Islet of Langerhans (tissue), 1 donor: Measurements from ENCODE around the gene PLA2G7.
"Not testable (repeated sequence)": the region's sequence is repeated elsewhere in the genome, so short reads cannot be mapped to it uniquely, and the experiment has no call there.

Source experiments
- FAIRE-seq: peaks from one replicate; lab custom pipeline; 2011; peaks lifted over from hg19 to GRCh38; lab: Jason Lieb, UNC

Gene PLA2G7

DNA sequence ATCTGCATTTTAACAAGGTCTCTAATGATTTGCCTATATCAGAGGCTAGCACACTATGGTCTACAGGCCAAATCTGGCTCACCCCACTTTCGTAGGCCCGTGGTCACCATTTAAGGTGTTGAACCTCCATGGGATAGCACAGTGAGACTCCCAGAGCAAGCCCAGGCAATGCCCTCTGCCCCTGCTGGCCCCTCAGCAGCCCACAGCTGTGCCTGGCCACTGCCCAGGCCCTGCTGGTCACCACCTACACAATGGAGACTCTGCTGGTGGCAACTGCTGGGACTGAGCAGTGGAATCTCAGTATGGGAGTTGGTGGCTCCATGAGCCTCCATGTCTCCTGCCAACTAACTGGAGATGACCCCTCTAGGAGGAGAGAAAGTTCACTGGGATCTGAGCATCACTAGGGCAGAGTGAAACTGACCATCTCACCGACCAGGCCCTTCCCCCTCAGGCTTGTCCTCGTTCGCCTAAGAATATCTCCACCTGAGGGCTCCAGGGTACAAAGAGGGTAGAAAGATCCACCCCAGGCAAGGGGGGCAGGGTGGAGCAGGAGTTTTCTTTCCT lies 13.8 kb upstream of the PLA2G7 start:
- no peak for FAIRE-seq

DNA sequence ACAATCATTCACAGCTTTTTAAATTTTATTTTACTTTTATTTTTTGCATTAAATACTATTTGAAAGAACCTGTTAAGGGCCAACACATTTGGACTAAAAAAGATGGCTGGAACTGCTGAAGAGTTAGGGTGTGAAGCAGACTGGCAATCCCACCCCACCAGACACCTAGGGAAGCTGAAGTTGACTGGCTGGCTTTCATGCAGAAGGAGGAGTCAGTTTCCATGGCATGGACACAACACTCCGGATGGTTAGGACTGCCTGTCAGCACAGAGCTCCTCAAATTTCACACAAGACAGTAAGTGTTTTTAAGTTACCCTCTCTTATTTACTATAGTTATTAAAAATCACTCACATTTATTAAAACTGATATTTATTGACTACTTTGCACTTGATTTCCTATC lies 11.5 kb upstream of the PLA2G7 start, which contains the start of gene ANKRD66:
Gene ANKRD66, plus strand, starts transcription at position 238 of the 400 bp plus-strand sequence. CDS start 5,016 bp downstream, outside the sequence.
- no peak for FAIRE-seq

DNA sequence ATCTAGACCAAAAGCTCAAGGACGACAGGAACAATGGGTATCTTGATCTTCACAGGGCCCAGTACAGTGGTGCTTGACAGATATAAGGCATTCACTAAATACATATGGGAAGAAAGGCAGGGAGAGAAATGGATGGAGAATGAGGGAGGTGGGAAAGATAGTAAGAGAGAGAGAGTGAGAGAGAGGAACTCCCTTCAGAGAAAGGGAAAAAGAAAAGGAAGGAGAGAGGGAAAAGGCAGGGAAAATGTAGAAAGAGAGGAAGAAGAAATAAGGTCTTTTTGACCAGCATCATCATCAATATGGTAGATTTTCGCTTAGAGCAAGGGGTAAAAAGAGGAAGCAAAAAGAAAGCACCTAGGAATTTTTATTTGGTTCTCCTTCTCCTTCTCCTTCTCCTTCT lies 10.8 kb upstream of the PLA2G7 start:
- FAIRE-seq, result no peak

- FAIRE-seq, result not testable (repeated sequence)
Observed at GRCh38 chr6:46744159-46744725, 9.1 kb upstream of the PLA2G7 start.

- FAIRE-seq, result no peak
Observed at GRCh38 chr6:46743425-46744158, 8.4 kb upstream of the PLA2G7 start.

- no peak for FAIRE-seq
Observed at GRCh38 chr6:46741910-46742309, 6.7 kb upstream of the PLA2G7 start.

DNA sequence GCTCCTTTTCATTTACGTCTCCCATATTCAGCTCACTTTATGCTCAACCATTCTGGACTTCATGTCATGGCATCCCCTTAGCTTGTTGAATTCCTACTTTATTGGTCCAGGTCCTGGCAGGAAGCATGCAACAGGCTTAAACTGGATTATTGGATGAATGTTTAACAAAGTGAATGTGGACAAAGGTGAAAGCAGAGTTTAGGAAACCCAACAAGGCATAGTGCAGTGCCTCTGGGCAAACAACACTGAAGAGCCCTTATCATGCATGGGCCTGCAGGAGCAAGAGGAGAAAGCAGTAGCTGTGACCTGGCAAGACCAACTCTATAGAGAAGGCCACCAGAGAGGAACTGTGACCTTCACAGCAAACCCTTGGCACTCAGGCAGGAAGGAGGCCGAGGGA lies 6.3 kb upstream of the PLA2G7 start:
- FAIRE-seq, result no peak

DNA sequence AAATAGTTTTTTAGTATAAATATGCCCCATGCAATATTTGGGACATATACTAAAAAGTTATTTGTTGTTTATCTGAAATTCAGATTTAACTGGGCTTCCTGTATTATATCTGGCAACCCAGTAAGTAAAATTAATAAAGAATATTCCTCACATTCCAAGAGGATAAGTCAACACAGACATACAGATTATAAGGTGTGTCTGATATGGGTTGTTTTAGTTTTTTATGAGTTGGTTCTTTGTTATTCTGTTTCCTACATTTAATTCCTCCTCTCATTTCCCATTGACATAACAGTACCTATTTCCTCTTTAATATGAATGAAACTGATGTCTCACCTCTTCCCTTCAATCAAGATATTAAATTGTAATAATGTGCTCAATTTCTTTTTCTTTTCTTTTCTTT lies 1.7 kb upstream of the PLA2G7 start:
- no peak for FAIRE-seq

- no peak for FAIRE-seq
Observed at GRCh38 chr6:46735720-46736031, 501 bp upstream of the PLA2G7 start.

GRCh38 chr6:46733341-46733801 lies 1.8 kb downstream of the PLA2G7 start:
- FAIRE-seq, result no peak

DNA sequence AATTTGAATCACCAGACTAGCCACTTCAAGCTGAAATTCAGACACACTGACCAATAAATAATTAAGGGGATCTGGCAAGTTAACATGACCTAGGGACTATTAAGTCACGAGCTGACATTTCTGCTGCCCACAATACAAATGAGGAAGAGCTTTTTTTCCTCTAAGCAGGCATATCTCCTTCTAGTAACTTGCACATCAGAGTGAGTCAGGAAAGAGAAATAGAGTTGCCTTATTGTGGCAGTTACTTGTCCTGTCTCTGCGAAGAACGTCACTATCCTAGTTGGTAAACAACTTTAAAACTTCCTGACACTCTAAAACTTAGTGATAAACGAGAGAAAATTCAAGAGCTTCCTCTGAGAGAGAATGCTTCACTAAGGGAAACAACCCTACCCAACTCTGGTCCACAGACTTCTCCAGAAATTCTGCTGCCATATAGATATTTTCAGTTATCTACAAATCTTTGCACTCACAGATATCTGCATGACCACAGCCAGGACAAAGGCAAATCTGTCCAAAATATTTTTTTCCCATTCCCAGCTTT lies 4.2 kb downstream of the PLA2G7 start:
- no peak for FAIRE-seq

- FAIRE-seq, result no peak
Observed at GRCh38 chr6:46729787-46730326, 5.3 kb downstream of the PLA2G7 start.

- no peak for FAIRE-seq
Observed at GRCh38 chr6:46720401-46720800, 14.8 kb downstream of the PLA2G7 start.

GRCh38 chr6:46719099-46719498 lies 16.1 kb downstream of the PLA2G7 start:
- no peak for FAIRE-seq

DNA sequence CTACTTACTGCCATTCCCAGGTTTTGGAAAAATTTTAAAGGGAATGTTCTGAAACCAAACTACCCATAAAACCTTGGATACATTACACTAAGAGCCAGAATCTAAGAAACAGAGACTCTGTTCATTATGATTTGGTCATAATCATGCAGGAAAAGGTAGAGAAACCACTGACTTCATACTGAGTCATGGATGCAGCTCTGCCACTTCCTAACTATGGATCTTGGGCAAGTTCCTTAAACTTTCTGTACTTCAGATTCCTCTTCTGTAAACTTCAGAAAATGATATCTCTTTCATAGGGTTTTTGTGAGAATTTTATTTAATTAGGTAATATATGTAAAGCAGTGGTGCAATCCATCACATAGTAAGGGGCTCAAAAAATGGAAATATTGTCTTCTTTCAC lies 20.0 kb downstream of the PLA2G7 start:
- no peak for FAIRE-seq

DNA sequence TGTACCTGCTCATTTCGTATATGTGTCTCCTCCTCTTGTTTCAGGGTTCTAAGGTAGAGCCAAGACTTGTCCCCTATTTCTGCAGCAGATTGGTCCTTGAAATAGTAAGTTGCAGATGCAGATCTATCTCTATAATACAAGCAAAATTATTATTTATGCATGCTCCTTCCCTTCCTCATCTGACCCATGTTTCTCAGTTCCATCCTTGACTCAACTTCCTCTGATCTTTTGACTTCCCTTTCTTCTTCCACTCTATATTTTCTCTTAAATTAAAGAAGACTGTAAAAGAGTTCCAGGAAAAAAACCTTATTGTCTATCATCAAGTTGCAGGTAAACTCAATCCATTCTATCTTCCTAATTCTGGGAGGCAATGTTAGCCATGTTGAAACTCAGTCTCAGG lies 23.7 kb downstream of the PLA2G7 start:
- no peak for FAIRE-seq

DNA sequence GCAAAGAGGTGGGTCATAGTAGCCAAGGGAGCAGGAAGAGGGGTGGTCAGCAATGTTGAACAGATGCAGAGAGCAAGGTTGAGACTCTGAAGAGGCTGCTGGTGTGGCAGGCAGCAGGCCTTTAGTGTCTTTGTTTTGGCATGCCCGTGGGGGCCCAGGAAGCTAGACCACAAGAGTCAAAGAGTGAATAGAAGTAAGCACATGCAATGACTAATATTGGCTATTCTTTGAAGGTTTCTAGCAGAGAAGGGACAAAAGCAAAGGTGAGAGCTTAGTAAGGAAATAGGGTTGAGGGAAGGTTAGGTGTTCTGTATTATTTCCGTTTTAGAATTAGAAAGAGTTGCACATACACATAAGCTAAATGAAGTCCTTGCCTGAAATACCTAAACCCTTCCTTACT lies 28.7 kb downstream of the PLA2G7 start:
- FAIRE-seq, result no peak

GRCh38 chr6:46704562-46704961 lies 30.6 kb downstream of the PLA2G7 start:
- no peak for FAIRE-seq

DNA sequence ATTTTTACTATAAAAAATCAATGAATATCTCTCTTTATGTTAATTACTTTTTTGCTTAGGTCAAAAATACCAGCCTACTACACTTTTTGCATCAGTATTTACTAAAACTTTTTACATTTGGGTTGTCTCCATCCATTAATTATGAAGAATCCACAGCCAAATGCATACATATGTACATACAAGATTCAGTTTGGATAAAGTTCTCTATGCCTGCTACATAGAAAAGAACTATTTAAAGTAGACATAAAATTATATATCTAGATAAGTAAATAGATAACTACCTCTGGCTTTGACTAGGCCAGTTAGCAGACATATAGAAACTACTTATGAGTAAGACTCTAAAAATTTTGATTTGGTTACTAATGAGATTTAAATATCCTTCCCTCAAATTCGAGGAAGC lies 35.2 kb downstream of the PLA2G7 start:
- FAIRE-seq, result no peak

DNA sequence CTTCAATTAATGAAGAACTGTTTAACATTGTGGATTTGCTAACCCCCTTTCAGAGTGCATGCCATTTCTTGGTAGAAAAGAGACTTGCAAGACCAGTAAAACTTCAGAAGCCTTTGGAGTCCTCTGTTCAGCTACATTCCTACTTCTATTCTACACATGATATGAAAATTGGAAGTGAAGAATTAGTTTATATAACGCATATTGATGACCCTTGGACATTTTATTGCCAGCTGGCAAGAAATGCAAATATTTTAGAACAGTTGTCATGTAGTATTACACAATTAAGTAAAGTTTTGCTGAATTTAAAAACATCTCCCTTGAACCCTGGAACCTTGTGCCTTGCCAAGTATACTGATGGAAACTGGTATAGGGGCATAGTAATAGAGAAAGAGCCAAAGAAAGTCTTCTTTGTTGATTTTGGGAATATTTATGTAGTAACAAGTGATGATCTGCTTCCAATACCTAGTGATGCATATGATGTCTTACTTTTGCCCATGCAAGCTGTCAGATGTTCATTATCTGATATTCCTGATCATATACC lies 44.2 kb downstream of the PLA2G7 start:
- FAIRE-seq, result no peak

GRCh38 chr6:46690141-46690755 lies 44.9 kb downstream of the PLA2G7 start:
- FAIRE-seq, result no peak

DNA sequence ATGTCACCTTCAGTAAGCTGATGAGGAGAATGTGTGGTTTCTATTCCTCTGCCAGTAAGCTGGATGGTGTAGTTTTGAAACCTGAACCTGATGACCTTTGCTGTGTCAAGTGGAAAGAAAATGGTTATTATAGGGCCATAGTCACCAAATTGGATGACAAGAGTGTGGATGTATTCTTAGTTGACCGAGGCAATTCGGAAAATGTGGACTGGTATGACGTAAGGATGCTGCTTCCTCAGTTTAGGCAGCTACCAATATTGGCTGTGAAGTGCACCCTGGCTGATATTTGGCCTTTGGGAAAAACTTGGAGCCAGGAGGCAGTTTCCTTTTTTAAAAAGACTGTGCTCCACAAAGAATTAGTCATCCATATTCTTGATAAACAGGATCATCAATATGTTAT lies 45.5 kb downstream of the PLA2G7 start:
- FAIRE-seq, result no peak

DNA sequence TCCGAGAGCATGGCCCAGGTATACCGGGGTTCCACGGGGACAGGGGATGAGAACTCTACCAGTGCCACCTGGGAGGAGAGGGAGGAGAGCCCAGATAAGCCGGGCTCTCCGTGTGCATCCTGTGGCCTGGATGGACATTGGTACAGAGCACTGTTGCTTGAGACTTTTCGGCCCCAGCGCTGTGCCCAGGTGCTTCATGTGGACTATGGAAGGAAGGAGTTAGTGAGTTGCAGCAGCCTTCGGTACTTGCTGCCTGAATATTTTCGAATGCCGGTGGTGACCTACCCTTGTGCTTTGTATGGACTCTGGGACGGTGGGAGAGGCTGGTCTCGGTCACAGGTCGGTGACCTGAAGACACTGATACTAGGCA lies 46.2 kb downstream of the PLA2G7 start:
- no peak for FAIRE-seq
